22Rv1 (cell line): ENCODE results near the gene OPALIN.

Experiments used
- CTCF ChIP-seq: fragments of 450-650 bp; IDR thresholded peaks from 2 replicates; pipeline ENCODE4 v1.5.1; 2017; ENCODE audit warnings: mild to moderate bottlenecking
- ZFX ChIP-seq: fragments of 450-650 bp; IDR thresholded peaks from 2 replicates; pipeline ENCODE4 v1.6.1; 2017; ENCODE audit warnings: antibody characterized with exemption, borderline replicate concordance

- TF ChIP-seq CTCF: no peak
- no peak for TF ChIP-seq ZFX
These were observed 25.7 kb downstream of the OPALIN start for GRCh38 chr10:96333101-96333500.
